CD1c-positive myeloid dendritic cell (primary cell): ENCODE results near the gene AJM1.
"Not testable (repeated sequence)": the region's sequence is repeated elsewhere in the genome, so short reads cannot be mapped to it uniquely, and the experiment has no call there.

Source experiments
- DNase-seq: peaks from one replicate; pipeline ENCODE4 v3.0.0-alpha.2; 2016; ENCODE audit errors: extremely low spot score

Gene AJM1

GRCh38 chr9:136875155-136875554 is 32.9 kb downstream of the AJM1 start:
- DNase-seq = no peak

DNA sequence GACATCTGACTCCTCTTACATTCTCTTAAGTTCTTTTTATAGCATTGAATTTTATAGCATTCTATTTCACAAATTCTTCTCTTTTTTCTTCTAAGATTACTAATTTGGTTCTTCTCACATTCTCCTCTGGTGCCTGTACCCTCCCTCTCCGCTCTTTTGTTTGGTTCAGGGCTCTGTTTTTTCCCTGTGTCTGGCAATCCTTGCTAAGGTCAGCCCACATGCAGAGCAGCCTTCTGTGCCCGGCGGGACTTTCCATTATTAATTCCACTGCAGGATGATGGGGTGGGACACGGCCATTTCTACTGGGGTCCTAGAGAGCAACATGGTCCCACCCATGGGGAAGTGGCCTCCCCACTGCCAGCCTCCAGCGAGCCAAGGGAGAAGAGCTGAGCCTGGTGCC is 34.2 kb downstream of the AJM1 start:
- DNase-seq = no peak

- DNase-seq = no peak
Observed at GRCh38 chr9:136880651-136881050, 38.4 kb downstream of the AJM1 start.

GRCh38 chr9:136881691-136882108 is 39.4 kb downstream of the AJM1 start:
- DNase-seq = peak; percentile 63

- DNase-seq = peak; percentile 89
Observed at GRCh38 chr9:136882109-136882946, 40.0 kb downstream of the AJM1 start.

DNA sequence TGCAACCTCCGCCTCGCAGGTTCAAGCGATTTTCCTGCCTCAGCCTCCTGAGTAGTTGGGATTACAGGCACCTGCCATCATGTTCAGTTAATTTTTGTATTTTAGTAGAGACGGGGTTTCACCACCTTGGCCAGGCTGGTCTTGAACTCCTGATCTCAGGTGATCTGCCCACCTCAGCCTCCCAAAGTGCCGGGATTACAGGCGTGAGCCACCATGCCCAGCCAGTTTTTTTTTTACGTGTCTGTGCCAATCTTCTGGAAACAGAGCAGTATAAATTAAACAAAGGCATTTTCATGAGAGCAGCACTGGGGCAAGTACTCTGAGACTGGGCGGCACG is 40.6 kb downstream of the AJM1 start:
- not testable (repeated sequence) for DNase-seq

DNA sequence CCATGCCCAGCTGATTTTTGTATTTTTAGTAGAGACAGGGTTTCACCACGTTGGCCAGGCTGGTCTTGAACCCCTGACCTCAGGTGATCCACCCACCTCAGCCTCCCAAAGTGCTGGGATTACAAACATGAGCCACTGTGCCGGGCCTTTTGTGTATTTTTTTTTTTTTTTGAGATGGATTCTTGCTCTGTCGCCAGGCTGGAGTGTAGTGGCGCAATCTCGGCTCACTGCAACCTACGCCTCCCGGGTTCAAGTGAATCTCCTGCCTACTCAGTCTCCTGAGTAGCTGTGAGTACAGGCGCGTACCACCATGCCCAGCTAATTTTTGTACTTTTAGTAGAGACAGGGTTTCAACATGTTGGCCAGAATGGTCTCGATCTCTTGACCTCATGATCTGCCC is 41.4 kb downstream of the AJM1 start:
- DNase-seq = not testable (repeated sequence)

DNA sequence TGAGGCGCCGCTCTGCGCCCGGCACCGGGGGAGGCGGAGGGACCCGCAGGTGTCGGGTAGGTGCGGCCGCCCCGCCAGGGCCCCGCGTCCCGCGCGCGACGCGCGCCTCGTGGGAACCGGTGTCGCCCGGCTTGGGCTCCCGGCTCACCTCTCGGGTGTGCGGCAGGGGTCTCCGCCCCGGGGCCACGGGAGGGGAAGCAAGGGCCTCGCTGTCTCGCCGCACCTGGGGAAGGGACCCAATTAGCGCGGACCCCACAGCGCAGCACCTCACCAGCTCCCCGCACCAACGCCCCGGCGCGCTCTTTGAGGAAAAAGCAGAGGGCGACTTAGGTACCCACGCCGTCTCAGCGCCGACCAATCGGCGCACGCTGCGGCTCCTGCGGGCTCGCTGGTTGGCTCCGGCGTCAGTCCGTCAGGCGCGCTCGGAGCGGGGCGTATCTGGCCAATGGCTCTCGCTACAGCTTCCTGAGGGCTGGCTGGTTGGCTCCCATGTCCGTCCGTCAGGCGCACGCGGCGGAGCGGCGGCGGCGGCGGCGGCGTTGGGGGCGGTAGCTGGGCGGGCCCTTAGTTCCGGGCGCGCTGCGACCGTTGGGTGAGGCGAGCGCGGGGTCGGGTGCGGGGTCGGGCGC is 43.8 kb downstream of the AJM1 start, which contains the start of gene TRAF2:
TSS of gene TRAF2 (plus strand) at position 567 of the 629 bp plus-strand sequence. CDS start 12,225 bp downstream, outside the sequence.
- DNase-seq = peak; percentile 100

DNA sequence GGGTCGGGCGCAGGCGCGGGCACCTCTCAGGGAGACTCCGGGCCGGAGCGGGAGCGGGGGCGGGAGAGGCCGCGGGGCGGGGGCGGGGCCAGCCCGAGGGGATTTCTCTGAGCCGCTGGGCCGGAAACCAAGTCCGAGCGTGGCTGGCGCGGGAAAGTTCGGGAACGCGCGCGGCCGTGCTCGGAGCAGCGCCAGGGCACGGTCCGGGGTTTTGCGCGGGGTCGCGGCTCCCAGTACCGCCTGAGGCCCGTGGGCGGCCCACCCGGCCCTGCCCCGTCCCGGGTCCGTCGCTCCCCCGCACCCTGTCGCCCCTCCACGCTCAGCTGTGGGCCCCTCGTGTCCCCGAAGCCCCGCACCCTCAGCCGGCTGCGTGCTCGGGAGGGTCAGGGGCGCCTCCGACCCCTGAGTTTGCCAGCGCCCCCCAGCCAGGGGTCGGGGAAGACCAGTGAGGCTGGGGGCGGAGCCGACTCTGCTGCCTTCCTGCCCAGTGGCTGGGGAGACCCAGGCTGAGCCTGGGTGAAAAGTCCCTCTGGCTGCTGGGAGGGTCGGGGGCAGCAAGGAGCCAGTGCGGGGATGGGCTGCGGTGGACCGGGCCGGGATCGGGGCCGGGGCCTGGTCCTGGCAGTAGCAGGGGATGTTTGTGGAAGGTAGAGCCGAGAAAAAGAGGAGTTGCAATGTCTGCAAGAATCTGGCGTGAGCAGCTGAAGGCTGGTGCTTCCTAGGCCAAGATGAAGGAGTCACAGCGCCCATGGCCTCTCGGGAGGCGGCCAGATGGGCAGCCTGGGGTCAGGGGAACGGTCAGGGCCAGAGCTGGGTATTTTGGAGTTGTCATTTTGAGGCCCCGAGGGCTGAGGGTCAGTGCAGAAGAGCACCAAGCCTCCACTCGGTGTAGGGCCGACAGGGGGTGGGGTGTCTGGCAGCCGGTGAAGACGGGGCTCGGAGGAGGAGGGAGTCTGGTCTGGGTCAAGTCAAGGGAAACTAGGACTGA is 44.6 kb downstream of the AJM1 start:
- DNase-seq = peak; percentile 3

- no peak for DNase-seq
Observed at GRCh38 chr9:136888454-136888853, 46.2 kb downstream of the AJM1 start.

GRCh38 chr9:136889858-136890257 is 47.6 kb downstream of the AJM1 start:
- DNase-seq = no peak

- DNase-seq = no peak
Observed at GRCh38 chr9:136890661-136891060, 48.4 kb downstream of the AJM1 start.
